Spinal cord (tissue), 10 donors: ENCODE data around the gene NECAP2. TPM values are rescaled to one million over a fixed set of nuclear protein-coding genes. Genes with fewer than 3 reads are reported as not detected.

ENCODE experiments used
- DNase-seq, 6 donors: peaks; one replicate each; pipeline versions ENCODE4 v3.0.0 to v3.0.0-alpha.2; 2013 to 2015; ENCODE audit warnings: low spot score in 6 of 6, low read depth in 4 of 6
- H3K27ac ChIP-seq: one replicate; pipeline ENCODE4 v1.5.1; 2013; ENCODE audit warnings: low read depth, low read length, control low read depth
- H3K27me3 ChIP-seq: one replicate; pipeline ENCODE4 v1.6.1; 2013; ENCODE audit warnings: low read length; ENCODE audit not compliant: control insufficient read depth, insufficient read depth
- H3K36me3 ChIP-seq: one replicate; pipeline ENCODE4 v1.6.1; 2013; ENCODE audit warnings: low read length; ENCODE audit not compliant: control insufficient read depth, insufficient read depth
- H3K4me1 ChIP-seq: one replicate; pipeline ENCODE4 v1.6.1; 2013; ENCODE audit warnings: low read length; ENCODE audit not compliant: control insufficient read depth, insufficient read depth
- H3K4me3 ChIP-seq: one replicate; pipeline ENCODE4 v1.5.1; 2013; ENCODE audit warnings: low read depth, low read length, control low read depth
- H3K9me3 ChIP-seq: one replicate; pipeline ENCODE4 v1.6.1; 2013; ENCODE audit warnings: low read length; ENCODE audit not compliant: control insufficient read depth, insufficient read depth
- WGBS: methylation state at CpG from one replicate; pipeline ENCODE4 v1.1.5; 2013; ENCODE audit warnings: missing lambda C conversion rate; ENCODE audit not compliant: insufficient coverage; 5-methylcytosine and 5-hydroxymethylcytosine counted together
- long read RNA-seq, 4 donors: transcript quantifications; one replicate each; lab custom pipeline, GENCODE V29; 2026
- polyA plus RNA-seq, 2 donors: library from polyadenylated mRNA; unstranded; fragments of 120-200 nt; gene quantifications; one replicate each; pipeline ENCODE4 v1.2.1, GENCODE V29; 2013; ENCODE audit not compliant: insufficient read length in 2 of 2
- total RNA-seq, 2 donors: library from RNA; depleted of rRNA in 1 of 2; stranded (reverse); fragments of 120-200 nt in 1 of 2; fragments of >200 nt in 1 of 2; gene quantifications; one replicate each; pipeline versions ENCODE4 v1.2.3 to v1.2.4, GENCODE V29; 2013 to 2014
- donor health status: healthy.

NECAP2 gene
- 10 to 100 TPM; 45.3 to 96.6 TPM for total RNA-seq
- polyA plus RNA-seq = 10 to 100 TPM; 56.3 to 61.5 TPM
- long read RNA-seq, donor 1, transcript NECAP2-205 (2 exons, 572 nt) = minor isoform, 7 of 31 reads
- long read RNA-seq, donor 1, transcript NECAP2-201 (8 exons, 2,070 nt) = major isoform, 12 of 31 reads
- long read RNA-seq, donor 1, partial matches to known transcripts = 0 of 31 reads
- long read RNA-seq, donor 1, other reads (novel, unspliced or antisense) = 7 of 31 reads
- long read RNA-seq, donor 2, partial matches to known transcripts = 0 of 4 reads
- long read RNA-seq, donor 2, other reads (novel, unspliced or antisense) = 0 of 4 reads
- long read RNA-seq, donor 3, transcript NECAP2-201 (8 exons, 2,070 nt) = major isoform, 6 of 10 reads
- long read RNA-seq, donor 3, partial matches to known transcripts = 0 of 10 reads
- long read RNA-seq, donor 3, other reads (novel, unspliced or antisense) = 0 of 10 reads
- long read RNA-seq, donor 4, transcript NECAP2-211 (2 exons, 550 nt) = minor isoform, 7 of 45 reads
- long read RNA-seq, donor 4, transcript NECAP2-201 (8 exons, 2,070 nt) = major isoform, 24 of 45 reads
- long read RNA-seq, donor 4, partial matches to known transcripts = 0 of 45 reads
- long read RNA-seq, donor 4, other reads (novel, unspliced or antisense) = 8 of 45 reads

DNA sequence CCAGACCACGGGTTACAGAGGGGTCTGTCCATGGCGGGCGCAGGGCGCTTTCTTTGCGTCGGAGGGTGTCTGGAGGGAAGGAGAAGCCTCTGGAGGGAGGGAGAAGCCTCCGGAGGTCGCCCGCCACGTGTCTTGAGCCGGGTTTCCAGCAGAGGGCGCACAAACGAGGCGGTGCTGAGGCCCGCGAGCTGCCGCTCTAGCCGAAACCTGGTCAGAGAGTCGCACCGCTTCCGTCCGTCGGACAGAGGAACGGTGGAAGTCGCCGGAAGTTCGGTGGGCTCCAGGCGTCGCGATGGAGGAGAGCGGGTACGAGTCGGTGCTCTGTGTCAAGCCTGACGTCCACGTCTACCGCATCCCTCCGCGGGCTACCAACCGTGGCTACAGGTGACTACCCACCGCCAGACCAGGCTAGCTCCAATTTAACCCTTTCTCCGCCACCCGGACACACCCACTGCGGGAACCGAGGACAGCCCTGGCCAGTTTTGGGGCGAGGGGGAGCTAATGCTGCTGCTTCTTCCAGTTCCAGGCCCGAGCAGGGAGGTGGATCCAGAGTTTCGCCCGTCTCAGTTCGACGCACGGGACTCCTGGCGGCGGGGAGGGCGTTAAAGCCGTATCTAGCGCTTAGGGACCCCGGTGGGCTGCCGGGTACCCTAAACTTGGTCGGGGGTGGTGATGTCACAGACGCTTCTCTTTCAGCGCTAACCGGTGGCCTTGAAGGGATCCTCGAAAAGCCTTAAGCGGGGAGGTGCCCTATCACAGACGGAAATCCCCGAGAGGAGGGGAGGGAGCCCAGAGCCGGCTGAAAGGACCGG, at the start of gene NECAP2:
TSS of gene NECAP2 (plus strand) at position 255 of the 812 bp plus-strand sequence. CDS start at position 293, 38 bp downstream.
- no peaks in the 10 kb centered on the region for H3K9me3 ChIP-seq
- H3K27me3 ChIP-seq = no peaks in the 10 kb centered on the region
- H3K4me3 ChIP-seq = peak within 1 kb of the TSS; percentile 98
- H3K36me3 ChIP-seq = peaks cover 28% of the 10 kb centered on the region
- H3K27ac ChIP-seq = peak within 1 kb of the TSS; percentile 73
- H3K4me1 ChIP-seq = peaks cover 28% of the 10 kb centered on the region
- under 1% methylated on average over 68 of the region's 68 CpGs for WGBS
- DNase-seq = peak; percentile 75 to 97 (median 89)

- H3K4me1 ChIP-seq = peaks cover 35% of the 10 kb centered on the region
These were observed 49.1 kb upstream of the NECAP2 start for GRCh38 chr1:16391411-16391810.

GRCh38 chr1:16392740-16393569, 47.6 kb upstream of the NECAP2 start:
- H3K9me3 ChIP-seq = no peaks in the 10 kb centered on the region
- 74% methylated on average over 21 of the region's 21 CpGs for WGBS
- no peak overlapping the region for H3K4me3 ChIP-seq
- H3K27ac ChIP-seq = peak overlapping the region; percentile 53
- H3K27me3 ChIP-seq = no peaks in the 10 kb centered on the region
- H3K36me3 ChIP-seq = peaks cover 43% of the 10 kb centered on the region
- DNase-seq = no peak
- H3K4me1 ChIP-seq = peaks cover 24% of the 10 kb centered on the region

More at GRCh38 chr1:16391411-16391810, 49.1 kb upstream of the NECAP2 start:
- Histone ChIP-seq H3K36me3 (peaks cover 28% of the 10 kb centered on the region), H3K27me3 (no peaks in the 10 kb centered on the region), H3K9me3 (no peaks in the 10 kb centered on the region), H3K27ac (no peak overlapping the region), H3K4me3 (no peak overlapping the region)
- 95% methylated on average over 2 of the region's 3 CpGs for WGBS
- no peak for DNase-seq

DNA sequence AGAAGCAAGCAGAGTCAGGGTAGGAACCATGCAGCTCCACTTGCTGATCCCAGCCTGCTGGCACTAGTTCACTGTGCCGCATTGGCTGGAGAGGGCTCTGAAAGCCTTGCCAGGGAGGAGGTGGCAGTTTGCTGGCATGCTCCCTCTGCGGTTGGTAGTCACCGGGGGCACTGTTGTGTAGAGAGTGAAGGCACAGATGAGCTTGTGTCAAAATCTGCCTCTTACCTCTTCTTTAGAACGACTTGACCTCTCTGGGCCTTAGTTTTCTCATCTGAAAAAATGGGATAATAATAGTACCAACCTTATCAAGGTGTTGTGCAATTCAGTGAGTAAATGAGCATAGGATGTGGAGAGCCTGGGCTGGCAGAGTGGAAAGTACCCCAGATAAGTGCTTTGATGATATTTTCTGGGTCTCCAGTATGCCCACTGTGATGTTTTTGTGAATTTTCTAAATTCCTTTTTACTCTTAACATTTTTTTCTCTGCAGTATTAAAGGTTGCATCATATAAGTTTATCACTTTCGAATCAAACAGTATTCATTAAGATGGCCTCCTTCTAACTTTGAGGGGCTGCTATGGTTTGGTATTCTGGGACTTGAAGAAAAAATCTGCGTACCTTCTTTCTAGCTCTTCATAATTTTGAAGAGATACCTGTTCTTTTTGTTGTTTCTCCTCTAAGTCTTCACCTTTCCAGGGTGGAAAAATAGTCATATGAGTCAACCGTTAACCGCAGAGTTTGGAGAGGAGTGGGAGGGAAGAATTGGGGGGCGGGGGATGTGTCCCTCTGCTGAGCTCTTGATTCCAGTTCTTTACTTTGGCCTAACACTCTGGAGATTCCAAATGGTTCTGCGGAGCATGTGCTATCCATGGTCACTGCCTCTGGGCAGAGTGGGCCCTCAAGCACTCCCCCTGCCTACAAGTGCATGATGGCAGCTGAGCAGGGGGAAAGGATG, 46.7 kb upstream of the NECAP2 start:
- Histone ChIP-seq H3K27ac (peak overlapping the region; percentile 53), H3K27me3 (no peaks in the 10 kb centered on the region)

DNA sequence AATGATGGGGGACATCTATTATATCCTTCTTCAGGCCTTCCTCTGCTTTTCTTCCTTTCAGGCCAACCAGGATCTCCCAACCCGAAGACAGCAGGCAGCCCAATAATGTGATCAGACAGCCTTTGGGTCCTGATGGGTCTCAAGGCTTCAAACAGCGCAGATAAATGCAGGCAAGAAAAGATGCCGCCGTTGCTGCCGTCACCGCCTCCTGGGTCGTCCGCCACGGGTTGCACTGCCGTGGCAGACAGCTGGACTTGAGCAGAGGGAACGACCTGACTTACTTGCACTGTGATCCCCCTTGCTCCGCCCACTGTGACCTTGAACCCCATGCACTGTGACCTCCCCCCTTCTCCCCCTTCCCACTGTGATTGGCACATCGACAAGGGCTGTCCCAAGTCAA, 45.5 kb upstream of the NECAP2 start:
- no peak for DNase-seq
- 85% methylated on average over 11 of the region's 13 CpGs for WGBS
- Histone ChIP-seq H3K4me3 (no peak overlapping the region), H3K27me3 (no peaks in the 10 kb centered on the region), H3K27ac (no peak overlapping the region), H3K4me1 (peaks cover 28% of the 10 kb centered on the region), H3K36me3 (peaks cover 59% of the 10 kb centered on the region), H3K9me3 (no peaks in the 10 kb centered on the region)

More for the DNA sequence above, 46.7 kb upstream of the NECAP2 start:
- Histone ChIP-seq H3K4me1 (peaks cover 28% of the 10 kb centered on the region), H3K4me3 (no peak overlapping the region), H3K9me3 (no peaks in the 10 kb centered on the region), H3K36me3 (peaks cover 52% of the 10 kb centered on the region)
- DNase-seq = peak in 2 of 6 donors; percentile 23 to 73
- WGBS = 51% methylated on average over 5 of the region's 10 CpGs

DNA sequence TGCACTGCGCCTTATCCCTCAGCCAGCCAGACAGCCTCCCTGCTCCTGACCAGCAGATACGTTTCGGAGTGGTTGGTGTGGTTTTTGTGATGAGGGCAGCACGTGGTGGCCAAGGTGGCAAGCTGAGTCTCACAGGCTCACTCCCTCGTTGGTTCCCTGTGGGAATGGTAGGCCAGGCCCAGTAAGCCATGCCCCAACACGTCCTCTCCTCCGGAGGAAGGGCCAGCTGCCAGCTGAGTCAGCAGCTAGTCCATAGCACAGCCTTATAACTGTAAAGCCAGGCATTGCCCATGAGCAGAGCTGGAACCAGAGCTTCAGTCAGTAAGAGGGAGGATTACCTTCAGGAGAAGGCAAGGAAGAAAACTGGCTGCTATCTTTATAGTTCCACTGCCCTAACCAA, 43.9 kb upstream of the NECAP2 start:
- peaks cover 64% of the 10 kb centered on the region for H3K36me3 ChIP-seq
- peaks cover 24% of the 10 kb centered on the region for H3K4me1 ChIP-seq
- DNase-seq = no peak
- 81% methylated on average over 6 of the region's 7 CpGs for WGBS
- H3K9me3 ChIP-seq = no peaks in the 10 kb centered on the region
- no peak overlapping the region for H3K4me3 ChIP-seq
- H3K27ac ChIP-seq = no peak overlapping the region
- H3K27me3 ChIP-seq = no peaks in the 10 kb centered on the region

DNA sequence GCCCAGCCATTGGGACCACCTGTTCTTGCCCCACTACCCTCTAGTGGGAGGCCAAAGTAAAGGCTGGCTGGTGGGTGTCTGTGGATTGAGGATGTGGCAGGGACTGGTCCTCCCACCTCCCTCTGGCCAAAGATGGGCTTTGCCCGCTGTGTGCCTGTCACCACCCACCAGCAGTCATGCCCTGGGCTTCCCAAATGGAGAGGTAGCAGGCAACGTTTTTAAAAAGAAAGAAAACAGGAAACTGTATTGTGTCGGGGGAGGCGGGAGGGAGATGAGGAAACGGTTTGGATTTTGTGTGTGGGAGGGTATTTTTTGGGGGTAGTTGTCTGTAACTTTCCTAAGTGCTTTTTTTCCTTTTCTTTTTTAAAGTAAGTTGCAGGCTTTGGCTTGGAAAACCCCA, 43.4 kb upstream of the NECAP2 start:
- Histone ChIP-seq H3K27ac (no peak overlapping the region), H3K9me3 (no peaks in the 10 kb centered on the region), H3K4me3 (no peak overlapping the region), H3K36me3 (peaks cover 64% of the 10 kb centered on the region), H3K4me1 (peaks cover 19% of the 10 kb centered on the region), H3K27me3 (no peaks in the 10 kb centered on the region)
- no peak for DNase-seq
- WGBS = 92% methylated on average over 2 of the region's 5 CpGs

- no peak overlapping the region for H3K4me3 ChIP-seq
- no peaks in the 10 kb centered on the region for H3K9me3 ChIP-seq
- 78% methylated on average over 4 of the region's 5 CpGs for WGBS
- no peaks in the 10 kb centered on the region for H3K27me3 ChIP-seq
- no peak for DNase-seq
- H3K36me3 ChIP-seq = peaks cover 58% of the 10 kb centered on the region
- peaks cover 5% of the 10 kb centered on the region for H3K4me1 ChIP-seq
- no peak overlapping the region for H3K27ac ChIP-seq
These were observed 42.1 kb upstream of the NECAP2 start for GRCh38 chr1:16398371-16398953.
